GM10248 (cell line): ENCODE measurements around the gene SF3B6.
"Not testable (repeated sequence)": the region's sequence is repeated elsewhere in the genome, so short reads cannot be mapped to it uniquely, and the experiment has no call there.

ENCODE experiments used
- CTCF ChIA-PET: fragments of 300-600 bp; sonication (Branson Sonifier 250); formaldehyde crosslinking; extraction: SDS; loops from one replicate; lab custom pipeline; 2021; ENCODE audit warnings: antibody characterized with exemption; lab: Yijun Ruan, JAX
- POLR2A ChIA-PET: fragments of 350-650 bp; sonication (Branson Sonifier 250); formaldehyde crosslinking; extraction: SDS; loops from one replicate; lab custom pipeline; 2020; ENCODE audit warnings: antibody characterized with exemption; lab: Yijun Ruan, JAX
- DNase-seq: peaks from one replicate; pipeline ENCODE4 v3.0.0; 2012; ENCODE audit errors: extremely low spot score
- TF ChIP-seq, protein P1 (sequence below): IDR thresholded peaks from 2 replicates; pipeline ENCODE4 v1.5.1; 2012; ENCODE audit warnings: mild to moderate bottlenecking, low read depth; ENCODE audit errors: extremely low read depth, missing control alignments, control extremely low read depth

The SF3B6 gene

DNA sequence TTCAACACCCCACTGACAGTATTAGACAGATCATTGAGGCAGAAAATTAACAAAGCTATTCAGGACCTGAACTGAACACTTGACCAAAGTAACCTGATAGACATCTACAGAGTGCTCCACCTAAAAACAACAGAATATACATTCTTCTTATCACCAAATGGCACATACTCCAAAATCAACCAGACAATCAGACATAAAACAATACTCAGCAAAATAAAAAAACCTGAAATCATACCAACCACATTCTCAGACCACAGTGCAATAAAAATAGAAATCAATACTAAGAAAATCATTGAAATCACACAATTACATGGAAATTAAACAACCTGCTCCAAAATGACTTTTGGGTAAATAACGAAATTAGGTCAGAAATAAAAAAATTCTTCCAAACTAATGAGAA is 31.2 kb upstream of the SF3B6 start:
- TF ChIP-seq, protein P1, sequence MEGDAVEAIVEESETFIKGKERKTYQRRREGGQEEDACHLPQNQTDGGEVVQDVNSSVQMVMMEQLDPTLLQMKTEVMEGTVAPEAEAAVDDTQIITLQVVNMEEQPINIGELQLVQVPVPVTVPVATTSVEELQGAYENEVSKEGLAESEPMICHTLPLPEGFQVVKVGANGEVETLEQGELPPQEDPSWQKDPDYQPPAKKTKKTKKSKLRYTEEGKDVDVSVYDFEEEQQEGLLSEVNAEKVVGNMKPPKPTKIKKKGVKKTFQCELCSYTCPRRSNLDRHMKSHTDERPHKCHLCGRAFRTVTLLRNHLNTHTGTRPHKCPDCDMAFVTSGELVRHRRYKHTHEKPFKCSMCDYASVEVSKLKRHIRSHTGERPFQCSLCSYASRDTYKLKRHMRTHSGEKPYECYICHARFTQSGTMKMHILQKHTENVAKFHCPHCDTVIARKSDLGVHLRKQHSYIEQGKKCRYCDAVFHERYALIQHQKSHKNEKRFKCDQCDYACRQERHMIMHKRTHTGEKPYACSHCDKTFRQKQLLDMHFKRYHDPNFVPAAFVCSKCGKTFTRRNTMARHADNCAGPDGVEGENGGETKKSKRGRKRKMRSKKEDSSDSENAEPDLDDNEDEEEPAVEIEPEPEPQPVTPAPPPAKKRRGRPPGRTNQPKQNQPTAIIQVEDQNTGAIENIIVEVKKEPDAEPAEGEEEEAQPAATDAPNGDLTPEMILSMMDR, result no peak
- no peak for DNase-seq
- CTCF ChIA-PET, result interaction anchor here (3.1 kb wide), 1 partner anchor 23 kb away, joined by 10 read pairs; the partner anchor contains the start of gene TP53I3
- POLR2A ChIA-PET, result no interaction called here

DNA sequence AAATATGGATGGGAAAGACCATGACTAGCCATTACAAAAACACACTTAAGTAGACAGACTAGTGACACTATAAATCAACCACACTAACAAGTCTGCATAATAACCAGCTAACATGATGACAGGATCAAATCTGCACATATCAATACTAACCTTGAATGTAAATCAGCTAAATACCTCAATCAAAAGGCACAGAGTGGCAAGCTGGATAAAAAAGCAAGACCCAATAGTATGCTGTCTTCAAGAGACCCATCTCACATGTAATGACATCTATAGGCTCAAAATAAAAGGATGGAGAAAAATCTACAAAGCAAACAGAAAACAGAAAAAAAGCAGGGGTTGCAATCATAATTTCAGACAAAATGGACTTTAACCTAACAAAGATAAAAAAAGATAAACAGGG is 30.7 kb upstream of the SF3B6 start:
- DNase-seq, result no peak
- ChIA-PET POLR2A (no interaction called here), CTCF (no interaction called here)
- TF ChIP-seq, protein P1, result no peak

DNA sequence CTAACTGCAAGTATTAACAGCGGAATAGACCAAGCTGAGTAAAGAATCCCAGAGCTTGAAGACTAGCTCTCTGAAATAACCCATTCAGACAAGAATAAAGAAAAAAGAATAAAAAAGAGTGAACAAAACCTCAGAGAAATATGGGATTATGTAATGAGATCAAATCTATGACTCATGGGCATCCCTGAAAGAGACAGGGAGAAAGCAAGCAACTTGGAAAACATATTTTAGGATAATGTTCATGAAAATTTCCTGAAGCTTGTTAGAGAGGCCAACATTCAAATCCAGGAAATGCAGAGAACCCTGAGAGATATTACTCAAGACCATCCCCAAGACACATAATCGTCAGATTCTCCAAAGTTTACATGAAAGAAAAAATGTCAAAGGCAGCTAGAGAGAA is 29.7 kb upstream of the SF3B6 start:
- TF ChIP-seq, protein P1, result no peak
- no peak for DNase-seq
- POLR2A ChIA-PET, result interaction anchor here (0.7 kb wide), 1 partner anchor 457 kb away, joined by 5 read pairs; no protein-coding TSS in a partner anchor
- CTCF ChIA-PET, result interaction anchor here (1.1 to 2.2 kb wide), 3 partner anchors 12 to 22 kb away, joined by 4 to 9 read pairs (median 4); partner anchors contain the start of gene TP53I3

DNA sequence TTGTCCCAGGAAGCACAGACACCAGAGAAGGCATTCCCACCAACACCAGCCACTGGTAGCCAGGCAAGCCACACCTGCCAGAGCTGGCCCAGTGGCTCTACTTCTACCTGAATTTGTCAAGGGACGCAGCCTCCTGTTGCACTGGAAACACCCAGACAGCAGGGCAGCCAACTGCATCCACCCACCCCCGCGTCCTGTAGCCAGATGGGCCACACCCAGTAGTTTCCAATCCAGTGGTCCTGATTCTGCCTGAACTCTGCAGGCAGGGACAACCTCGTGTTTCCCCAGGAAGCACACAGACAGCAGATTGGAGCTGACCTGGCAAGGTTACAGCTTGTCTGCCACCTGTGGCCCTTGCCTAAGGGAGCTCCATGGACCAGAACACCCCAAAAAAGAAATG is 28.8 kb upstream of the SF3B6 start:
- TF ChIP-seq, protein P1, result no peak
- CTCF ChIA-PET, result interaction anchor here (0.8 to 2.2 kb wide), 3 partner anchors 13 to 21 kb away, joined by 3 to 9 read pairs (median 4); partner anchors contain the start of gene TP53I3
- POLR2A ChIA-PET, result no interaction called here
- no peak for DNase-seq

DNA sequence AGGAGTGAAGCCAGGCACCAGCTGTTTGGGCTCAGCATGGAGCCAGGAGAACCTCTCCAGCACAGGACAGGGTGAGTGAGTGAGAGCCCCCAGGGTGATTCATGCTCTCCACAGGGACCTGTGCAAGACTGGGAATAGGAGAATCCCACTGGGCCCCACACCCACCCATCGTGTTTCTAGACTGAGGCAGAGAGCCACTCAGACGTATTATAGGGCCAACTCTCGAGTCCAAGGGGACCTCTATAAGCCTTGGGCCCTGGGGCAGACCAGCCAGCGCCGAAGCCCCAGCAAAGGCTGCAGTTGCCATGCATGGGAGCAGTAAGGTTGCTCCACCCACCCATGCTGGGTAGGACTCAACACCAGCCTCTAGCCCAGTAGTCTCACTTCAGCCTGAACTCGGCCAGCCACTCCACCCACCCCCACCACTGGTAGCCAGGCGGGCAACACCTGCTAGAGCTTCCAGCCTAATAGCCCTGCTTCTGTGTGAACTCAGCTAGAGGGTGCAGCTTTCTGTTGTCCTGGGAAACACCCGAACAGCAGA is 28.1 kb upstream of the SF3B6 start:
- ChIA-PET CTCF (interaction anchor here (1.7 to 2.9 kb wide), 3 partner anchors 14 to 20 kb away, joined by 4 to 12 read pairs (median 9); partner anchors contain the start of gene TP53I3), POLR2A (no interaction called here)
- no peak for DNase-seq
- TF ChIP-seq, protein P1, result no peak

DNA sequence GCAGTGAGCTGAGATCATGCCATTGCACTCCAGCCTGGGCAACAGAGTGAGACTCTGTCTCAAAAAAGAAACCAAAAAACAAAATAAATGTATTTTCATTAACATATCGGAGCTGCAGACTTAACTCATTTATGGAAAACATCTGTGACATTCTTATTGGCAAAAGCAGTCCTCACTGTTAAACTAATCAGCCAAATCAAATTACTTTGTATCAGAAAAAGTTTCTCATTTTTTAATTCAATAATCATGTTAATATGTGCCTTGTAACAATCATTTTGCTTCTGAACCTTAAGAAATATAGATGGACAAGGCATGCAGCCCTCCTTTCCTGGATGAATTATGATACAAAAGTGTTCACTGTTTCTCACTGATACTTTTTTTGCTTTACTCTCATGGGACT is 26.6 kb upstream of the SF3B6 start:
- POLR2A ChIA-PET, result no interaction called here
- TF ChIP-seq, protein P1, result no peak
- CTCF ChIA-PET, result interaction anchor here (1.0 to 2.9 kb wide), 2 partner anchors 13 to 19 kb away, joined by 3 to 12 read pairs; partner anchors contain the start of gene TP53I3
- DNase-seq, result no peak

DNA sequence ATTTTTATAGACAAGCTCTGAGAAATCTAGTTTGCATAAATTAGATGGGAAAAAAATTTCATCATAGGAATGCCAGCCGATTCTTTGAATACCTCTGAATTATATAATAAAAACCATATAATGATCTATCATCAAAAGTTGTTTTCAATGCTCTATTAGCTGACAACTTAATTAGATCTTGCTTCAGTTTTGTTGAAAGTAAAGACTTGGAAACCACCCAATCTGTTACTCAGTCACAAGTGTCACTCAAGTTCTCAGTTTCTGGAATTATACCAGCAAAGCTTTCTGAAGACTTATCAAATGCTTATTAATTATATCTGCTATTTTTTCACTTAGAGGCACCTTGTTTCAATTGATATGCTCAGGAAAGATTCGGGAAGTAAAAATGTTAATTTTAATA is 25.9 kb upstream of the SF3B6 start:
- ChIA-PET CTCF (interaction anchor here (1.0 to 2.9 kb wide), 2 partner anchors 12 to 18 kb away, joined by 3 to 12 read pairs; partner anchors contain the start of gene TP53I3), POLR2A (no interaction called here)
- DNase-seq, result no peak
- TF ChIP-seq, protein P1, result no peak

DNA sequence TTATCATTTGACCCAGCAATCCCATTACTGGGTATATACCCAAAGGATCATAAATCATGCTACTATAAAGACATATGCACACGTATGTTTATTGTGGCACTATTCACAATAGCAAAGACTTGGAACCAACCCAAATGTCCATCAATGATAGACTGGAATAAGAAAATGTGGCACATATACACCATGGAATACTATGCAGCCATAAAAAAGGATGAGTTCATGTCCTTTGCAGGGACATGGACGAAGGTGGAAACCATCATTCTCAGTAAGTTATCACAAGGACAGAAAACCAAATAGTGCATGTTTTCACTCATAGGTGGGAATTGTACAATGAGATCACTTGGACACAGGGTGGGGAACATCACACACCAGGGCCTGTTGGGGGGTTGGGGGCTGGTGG is 24.6 kb upstream of the SF3B6 start:
- DNase-seq, POLR2A ChIA-PET, CTCF ChIA-PET: not testable (repeated sequence)

DNA sequence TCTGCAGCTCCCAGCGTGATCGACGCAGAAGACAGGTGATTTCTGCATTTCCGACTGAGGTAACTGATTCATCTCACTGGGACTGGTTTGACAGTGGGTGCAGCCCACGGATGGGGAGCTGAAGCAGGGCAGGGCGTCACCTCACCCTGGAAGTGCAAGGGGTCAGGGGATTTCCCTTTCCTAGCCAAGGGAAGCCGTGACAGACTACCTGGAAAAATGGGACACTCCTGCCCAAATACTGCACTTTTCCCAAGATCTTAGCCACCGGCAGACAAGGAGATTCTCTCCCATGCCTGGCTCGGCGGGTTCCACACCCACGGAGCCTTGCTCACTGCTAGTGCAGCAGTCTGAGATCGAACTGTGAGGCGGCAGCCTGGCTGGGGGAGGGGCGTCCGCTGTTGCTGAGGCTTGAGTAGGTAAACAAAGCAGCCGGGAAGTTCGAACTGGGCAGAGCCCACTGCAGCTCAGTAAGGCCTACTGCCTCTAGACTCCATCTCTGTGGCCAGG is 19.1 kb upstream of the SF3B6 start:
- POLR2A ChIA-PET, DNase-seq: not testable (repeated sequence)
- CTCF ChIA-PET, result interaction anchor here (2.6 kb wide), 1 partner anchor 11 kb away, joined by 20 read pairs; the partner anchor contains the start of gene TP53I3

DNA sequence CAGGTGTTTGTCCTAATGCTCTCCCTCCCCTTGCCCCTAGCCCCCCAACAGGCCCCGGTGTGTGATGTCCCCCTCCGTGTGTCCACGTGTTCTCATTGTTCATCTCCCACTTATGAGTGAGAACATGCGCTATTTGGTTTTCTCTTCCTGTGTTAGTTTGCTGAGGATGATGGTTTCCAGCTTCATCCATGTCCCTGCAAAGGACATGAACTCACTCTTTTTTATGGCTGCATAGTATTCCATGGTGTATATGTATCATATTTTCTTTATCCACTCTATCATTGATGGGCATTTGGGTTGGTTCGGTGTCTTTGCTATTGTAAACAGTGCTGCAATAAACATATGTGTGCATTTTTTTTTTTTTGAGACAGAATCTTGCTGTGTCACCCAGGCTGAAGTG is 17.1 kb upstream of the SF3B6 start:
- CTCF ChIA-PET, result interaction anchor here (0.9 to 2.8 kb wide), 2 partner anchors 9 to 17 kb away, joined by 4 to 6 read pairs; partner anchors contain the start of gene TP53I3
- POLR2A ChIA-PET, DNase-seq: not testable (repeated sequence)
